ENCODE measurements around the gene KCP. TPM values are rescaled to one million over a fixed set of nuclear protein-coding genes. Genes with fewer than 3 reads are reported as not detected.

Gene KCP
- total and polyA plus RNA-seq, 2 experiments from 2014 or later: 0.76 to 1.1 TPM

GRCh38 chr7:128856001-128856718, 54.3 kb downstream of the KCP start (continued):
- TF ChIP-seq ZNF462 (CRISPR knock-in tag; IDR thresholded peaks at IDR 0.05): no peak
- no peak for TF ChIP-seq NANOG (IDR thresholded peaks at IDR 0.05; ENCODE audit: borderline replicate concordance)

DNA sequence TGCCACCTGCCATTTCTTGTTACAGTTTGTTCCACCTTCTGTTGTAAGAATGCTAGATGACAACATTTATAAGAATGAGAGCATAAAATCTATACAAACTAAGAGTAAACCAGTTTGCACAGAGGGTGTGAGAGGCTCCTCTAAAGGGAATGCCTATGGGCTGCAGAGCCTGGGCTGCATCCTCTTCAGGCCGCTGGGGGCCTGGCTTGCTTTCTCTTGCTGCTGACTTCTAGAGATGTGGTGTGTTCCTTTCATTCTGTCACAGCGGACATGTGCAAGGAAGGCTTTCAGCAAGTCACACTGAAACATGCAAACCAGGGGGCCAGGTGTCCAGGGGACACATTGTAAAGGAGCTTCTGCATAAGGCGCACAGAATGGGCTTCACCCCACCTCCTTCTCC, 55.0 kb downstream of the KCP start:
- peaks cover 14% of the 10 kb centered on the region for H3K27me3 Mint-ChIP-seq (ENCODE audit: insufficient read depth, low read depth, poor library complexity)
- TF ChIP-seq EZH2 (IDR thresholded peaks at IDR 0.05; ENCODE audit: low read depth, unreplicated experiment): no peak
- no peak for TF ChIP-seq ZNF462 (CRISPR knock-in tag; IDR thresholded peaks at IDR 0.05)
- no peak for TF ChIP-seq NANOG (IDR thresholded peaks at IDR 0.05; ENCODE audit: borderline replicate concordance)
- TF ChIP-seq POLR2AphosphoS5 (IDR thresholded peaks at IDR 0.05; ENCODE audit: low read depth): no peak
- no peak for TF ChIP-seq EZH2phosphoT487 (IDR thresholded peaks at IDR 0.05; ENCODE audit: unreplicated experiment)
- no peak for TF ChIP-seq CREB1 (CRISPR knock-in tag; IDR thresholded peaks at IDR 0.05; ENCODE audit: low read depth)
- no peak for TF ChIP-seq ZNF331 (CRISPR knock-in tag; IDR thresholded peaks at IDR 0.05; ENCODE audit: low read depth)

More for the DNA sequence above, 55.0 kb downstream of the KCP start:
- H3K27me3 ChIP-seq (ENCODE audit: insufficient read depth): no peaks in the 10 kb centered on the region
- no peak overlapping the region for H3K4me3 ChIP-seq
- Mint-ChIP-seq H3K4me3 (no peak overlapping the region; the same call in 2 of the 3 replicates), H3K36me3 (ENCODE audit: low read depth) (no peaks in the 10 kb centered on the region), H3K9me3 (no peaks in the 10 kb centered on the region), H3K27ac (no peak overlapping the region), H3K4me1 (peaks cover 16% of the 10 kb centered on the region)
- H3K4me1 ChIP-seq (ENCODE audit: insufficient read depth): no peaks in the 10 kb centered on the region
- H3F3A ChIP-seq (replicated peaks; ENCODE audit: low read depth): no peaks in the 10 kb centered on the region
- DNase-seq (ENCODE audit: low spot score): no peak
- H3K27ac ChIP-seq (ENCODE audit: low read depth): no peak overlapping the region
- no peak overlapping the region for H2AFZ ChIP-seq
- no peak for ATAC-seq
- no peaks in the 10 kb centered on the region for H4K20me1 ChIP-seq (replicated peaks; ENCODE audit: insufficient read depth)
- H3K79me2 ChIP-seq (replicated peaks; ENCODE audit: insufficient read depth): no peaks in the 10 kb centered on the region
- no peaks in the 10 kb centered on the region for H3K36me3 ChIP-seq (ENCODE audit: insufficient read depth)
- no peak overlapping the region for H3K4me2 ChIP-seq
- no peaks in the 10 kb centered on the region for H3K9me2 ChIP-seq (ENCODE audit: insufficient read depth)
